K562 (cell line): ENCODE results near the gene LPCAT1. TPM values are rescaled to one million over a fixed set of nuclear protein-coding genes. Genes with fewer than 3 reads are reported as not detected.

ENCODE experiments used
- ATAC-seq: fragments of 200-7000 bp; cut with Tn5 transposase; 3 replicates; pipeline ENCODE4 v1.9.1; 2020; ENCODE audit warnings: moderate library complexity
- BruUV-seq: library from RNA; stranded (reverse); fragments of 400-500 nt; replicated peaks from 2 replicates; lab custom pipeline; 2021; lab: Mats Ljungman, UMichigan
- CTCF ChIA-PET: fragments of 300-600 bp; formaldehyde crosslinking; extraction: SDS; loops from one replicate; lab custom pipeline; 2021; ENCODE audit warnings: low intra/inter-chr PET ratio; lab: Yijun Ruan, JAX
- POLR2A ChIA-PET: fragments of 300-600, 350-650 bp; sonication (Branson Sonifier 250); formaldehyde crosslinking; extraction: SDS; loops from one replicate; lab custom pipeline; 2021; ENCODE audit warnings: antibody characterized with exemption, inconsistent platforms; lab: Yijun Ruan, JAX
- DNase-seq, 4 experiments: peaks; one replicate each; pipeline versions ENCODE4 v3.0.0 to v3.0.0-alpha.2; 2011 to 2018; ENCODE audit warnings: low spot score in 3 of 4, mixed read lengths in 3 of 4; ENCODE audit errors: extremely low read depth in 1 of 4
- FAIRE-seq: peaks from 2 replicates; lab custom pipeline; 2011; peaks lifted over from hg19 to GRCh38; lab: Jason Lieb, UNC
- H2AFZ ChIP-seq: 2 replicates; pipeline ENCODE4 v1.6.0; 2011; ENCODE audit warnings: low read depth, low read length, control low read depth, inconsistent platforms
- H3K27ac ChIP-seq: fragments of 200-600 bp; 3 replicates; pipeline ENCODE4 v1.8.0; 2011; ENCODE audit warnings: low read depth, mild to moderate bottlenecking, control low read depth, inconsistent platforms, low read length, moderate library complexity, mixed read lengths; ENCODE audit errors: extremely low read depth
- H3K27me3 ChIP-seq, 2 experiments: fragments of 300-600 bp in 1 of 2; 2 replicates in 1 of 2; 3 replicates in 1 of 2; pipeline versions ENCODE4 v1.6.0 to v1.8.0; 2011; ENCODE audit warnings: inconsistent platforms in 2 of 2, low read length in 2 of 2, mild to moderate bottlenecking in 1 of 2, mixed read lengths in 1 of 2, moderate library complexity in 1 of 2; ENCODE audit not compliant: control insufficient read depth in 2 of 2, insufficient read depth in 2 of 2
- H3K36me3 ChIP-seq: fragments of 300-600 bp; 3 replicates; pipeline ENCODE4 v1.8.0; 2011; ENCODE audit warnings: mild to moderate bottlenecking, low read length, inconsistent platforms; ENCODE audit not compliant: control insufficient read depth, insufficient read depth
- H3K4me1 ChIP-seq, 2 experiments: fragments of 200-600 bp in 1 of 2; replicated peaks in 1 of 2; 2 replicates in 1 of 2; 3 replicates in 1 of 2; pipeline versions ENCODE4 v1.5.1 to v1.8.0; 2011; ENCODE audit warnings: inconsistent platforms in 2 of 2, low read length in 2 of 2, mild to moderate bottlenecking in 1 of 2, mixed read lengths in 1 of 2, moderate library complexity in 1 of 2; ENCODE audit not compliant: control insufficient read depth in 2 of 2, insufficient read depth in 2 of 2
- H3K4me2 ChIP-seq: 2 replicates; pipeline ENCODE4 v1.6.1; 2011; ENCODE audit warnings: low read length, control low read depth, inconsistent platforms, mixed read lengths; ENCODE audit not compliant: insufficient read depth
- H3K4me3 ChIP-seq: fragments of 200-600 bp; sonication (generic), shearing (Covaris generic); 2 replicates; pipeline ENCODE4 v1.5.1; 2016; ENCODE audit warnings: control low read depth, inconsistent platforms
- H3K79me2 ChIP-seq: fragments of 200-600 bp; 3 replicates; pipeline ENCODE4 v1.8.0; 2011; ENCODE audit warnings: low read length, inconsistent platforms; ENCODE audit not compliant: control insufficient read depth, insufficient read depth
- H3K9ac ChIP-seq, 2 experiments: 2 replicates each; pipeline versions ENCODE4 v1.6.0 to v1.6.1; 2011; ENCODE audit warnings: low read depth in 2 of 2, low read length in 2 of 2, control low read depth in 1 of 2, inconsistent platforms in 1 of 2, mild to moderate bottlenecking in 1 of 2, mixed read lengths in 1 of 2; ENCODE audit not compliant: insufficient read depth in 1 of 2
- H3K9me1 ChIP-seq: one replicate; pipeline ENCODE4 v1.6.0; 2011; ENCODE audit warnings: inconsistent platforms, mild to moderate bottlenecking, low read length, moderate library complexity; ENCODE audit not compliant: control insufficient read depth, insufficient read depth
- H3K9me3 ChIP-seq: replicated peaks from 2 replicates; pipeline ENCODE4 v1.5.1; 2011; ENCODE audit warnings: low read depth, low read length, inconsistent platforms; ENCODE audit not compliant: control insufficient read depth, insufficient read depth
- H4K20me1 ChIP-seq: replicated peaks from 2 replicates; pipeline ENCODE4 v1.6.1; 2011; ENCODE audit warnings: low read length, inconsistent platforms, mixed read lengths; ENCODE audit not compliant: control insufficient read depth, insufficient read depth
- BACH1 ChIP-seq: fragments of 200-800 bp; sonication (Bioruptor generic); IDR thresholded peaks from 2 replicates; pipeline ENCODE4 v1.6.1; 2016; ENCODE audit warnings: missing genetic modification characterization, missing compliant biosample characterization
- DPF2 ChIP-seq: fragments of 450-650 bp; IDR thresholded peaks from 2 replicates; pipeline ENCODE4 v1.6.1; 2016
- FIP1L1 ChIP-seq: fragments of 200-400 bp; formaldehyde crosslinking; IDR thresholded peaks from 2 replicates; pipeline ENCODE4 v1.6.1; 2018; ENCODE audit warnings: mild to moderate bottlenecking, low read depth, low read length; ENCODE audit not compliant: poor library complexity, severe bottlenecking
- FOXK2 ChIP-seq, 2 experiments: fragments of 450-650 bp; IDR thresholded peaks in 1 of 2; conservative IDR thresholded peaks in 1 of 2; 2 replicates each; pipeline ENCODE4 v1.6.1; 2016; ENCODE audit warnings: low read depth in 2 of 2, mild to moderate bottlenecking in 1 of 2
- GMEB1 ChIP-seq: fragments of 250-450 bp; sonication (Bioruptor Pico); IDR thresholded peaks from 2 replicates; pipeline ENCODE4 v1.4.0; 2020; ENCODE audit warnings: mild to moderate bottlenecking
- HEY1 ChIP-seq: fragments of 250-450 bp; sonication (Bioruptor Pico); IDR thresholded peaks from 2 replicates; pipeline ENCODE4 v1.5.0; 2020; ENCODE audit warnings: mild to moderate bottlenecking, moderate library complexity, borderline replicate concordance
- HMG20A ChIP-seq: fragments of 450-650 bp; formaldehyde crosslinking; conservative IDR thresholded peaks from 2 replicates; pipeline ENCODE4 v1.4.0; 2020; ENCODE audit warnings: mild to moderate bottlenecking, mixed read lengths
- LCOR ChIP-seq: sonication (generic); formaldehyde crosslinking; IDR thresholded peaks from 2 replicates; pipeline ENCODE4 v1.8.0; 2022; ENCODE audit warnings: mild to moderate bottlenecking, missing genetic modification reagents
- MCM2 ChIP-seq: fragments of 450-650 bp; IDR thresholded peaks from 2 replicates; pipeline ENCODE4 v1.6.1; 2017; ENCODE audit warnings: low read depth, mild to moderate bottlenecking
- NR2F6 ChIP-seq: fragments of 450-650 bp; formaldehyde crosslinking; IDR thresholded peaks from 2 replicates; pipeline ENCODE4 v1.4.0; 2020; ENCODE audit warnings: mild to moderate bottlenecking
- RAD21 ChIP-seq, 2 experiments: fragments of 250-450 bp in 1 of 2; fragments of 450-650 bp in 1 of 2; sonication (Bioruptor Pico) in 1 of 2; formaldehyde crosslinking in 1 of 2; IDR thresholded peaks in 1 of 2; conservative IDR thresholded peaks in 1 of 2; 2 replicates each; pipeline versions ENCODE4 v1.4.0 to v1.8.0; 2020 to 2022; ENCODE audit warnings: mild to moderate bottlenecking in 2 of 2, moderate library complexity in 1 of 2
- RBM14 ChIP-seq: fragments of 200-400 bp; formaldehyde crosslinking; IDR thresholded peaks from 2 replicates; pipeline ENCODE4 v1.6.1; 2018; ENCODE audit warnings: low read depth, mild to moderate bottlenecking, low read length, moderate library complexity, borderline replicate concordance; ENCODE audit not compliant: insufficient read depth
- SAFB ChIP-seq: fragments of 200-400 bp; formaldehyde crosslinking; IDR thresholded peaks from 2 replicates; pipeline ENCODE4 v1.6.1; 2017; ENCODE audit warnings: low read depth, low read length, borderline replicate concordance
- SMAD2 ChIP-seq: fragments of 150-350 bp; IDR thresholded peaks from 2 replicates; pipeline ENCODE4 v1.6.1; 2014; ENCODE audit warnings: low read depth, mild to moderate bottlenecking, low read length
- TAF9B ChIP-seq: fragments of 450-650 bp; IDR thresholded peaks from 2 replicates; pipeline ENCODE4 v1.6.1; 2018; ENCODE audit warnings: mild to moderate bottlenecking; ENCODE audit not compliant: partially characterized antibody
- TAL1 ChIP-seq: fragments of 450-650 bp; IDR thresholded peaks from 2 replicates; pipeline ENCODE4 v1.6.1; 2016; ENCODE audit warnings: mild to moderate bottlenecking
- ZC3H11A ChIP-seq: IDR thresholded peaks from 2 replicates; pipeline ENCODE4 v1.6.1; 2012; ENCODE audit warnings: low read depth, low read length, improper control_type of control experiment
- ZNF586 ChIP-seq: fragments of 450-650 bp; formaldehyde crosslinking; conservative IDR thresholded peaks from 2 replicates; pipeline ENCODE4 v1.4.0; 2020; ENCODE audit warnings: mild to moderate bottlenecking, moderate library complexity
- whole genome bisulfite sequencing: fragments of 100-300 bp; shearing (Covaris generic); methylation state at CpG from one replicate; pipeline ENCODE4 v1.1.6; 2016; ENCODE audit warnings: low coverage, mixed read lengths; ENCODE audit not compliant: insufficient coverage; ENCODE audit errors: missing lambda C conversion rate; 5-methylcytosine and 5-hydroxymethylcytosine counted together
- in situ Hi-C: fragments of 300-500 bp; cut with MboI; formaldehyde crosslinking; loops from 4 replicates; pipeline ENCODE4 v1.15.0; 2018; ENCODE audit warnings: inconsistent platforms, mixed read lengths
- intact Hi-C: fragments of 100-400 bp; cut with micrococcal nuclease; formaldehyde crosslinking; loops from 2 replicates; pipeline ENCODE4 v1.14.2; 2022
- polyA plus RNA-seq, 8 experiments: library from polyadenylated mRNA; depleted of rRNA in 4 of 8; stranded (reverse) in 5 of 8; unstranded in 3 of 8; fragments of >200 nt; fragmentation: Nextera tagmentation in 2 of 8; fragmentation: Illumina TruSeq in 1 of 8; extraction: Ambion mirVana in 2 of 8; extraction: Trizol in 1 of 8; gene quantifications; 2 replicates each; pipeline versions ENCODE4 v1.2.1 to v1.2.3, GENCODE V29; 2011 to 2014; ENCODE audit warnings: inconsistent platforms in 1 of 8, missing spikeins in 1 of 8
- total RNA-seq, 7 experiments: library from RNA; depleted of rRNA in 6 of 7; stranded (reverse); fragments of >200 nt in 6 of 7; fragmentation: Illumina TruSeq in 2 of 7; extraction: Trizol in 2 of 7; gene quantifications; 2 replicates each; pipeline versions ENCODE4 v1.2.1 to v1.2.3, GENCODE V29; 2011 to 2021; ENCODE audit warnings: low replicate concordance in 1 of 7
- TF ChIP-seq, protein P1 (sequence below): fragments of 250-450 bp; sonication (Bioruptor Pico); IDR thresholded peaks from 2 replicates; pipeline ENCODE4 v1.8.0; 2021; ENCODE audit warnings: moderate library complexity, mild to moderate bottlenecking, inconsistent platforms

Gene LPCAT1
- total and polyA plus RNA-seq, 9 of the 15 experiments (the other 6 are each of a cell fraction or from before 2014, with no cell fraction given): 0.14 to 18.4 (median 13.9) TPM

DNA sequence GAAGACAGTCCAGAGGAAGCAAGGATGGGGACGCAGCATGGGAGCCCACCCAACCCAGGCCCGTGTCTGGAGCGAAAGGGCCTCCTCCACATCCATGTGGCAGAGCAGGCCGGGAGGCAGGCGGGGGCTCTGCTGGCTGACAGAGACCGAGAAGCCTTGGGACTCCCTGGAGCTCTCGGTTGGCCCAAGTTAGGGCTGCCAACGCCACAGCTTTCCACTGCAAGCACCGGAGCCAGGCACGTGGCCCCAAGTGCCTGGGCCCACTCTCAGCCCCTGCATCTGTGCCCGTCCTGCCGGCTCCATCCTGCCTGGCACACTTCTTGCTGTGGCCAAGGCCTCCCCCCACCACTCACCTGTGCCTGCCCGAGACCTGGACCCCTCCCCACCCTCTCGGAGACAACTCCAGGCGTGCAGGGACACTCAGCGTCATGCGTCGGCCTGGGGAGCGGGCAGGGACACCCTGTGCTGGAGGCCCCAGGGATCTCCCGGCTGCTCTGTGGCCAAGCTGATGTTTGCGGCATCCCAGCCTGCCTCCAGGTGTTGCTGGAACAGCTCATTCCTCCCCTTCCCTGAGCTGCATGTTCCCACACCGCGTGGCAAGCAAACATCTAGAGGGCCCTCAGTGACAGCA lies 110.0 kb downstream of the LPCAT1 start:
- POLR2A ChIA-PET: interaction anchor here (0.8 kb wide), 1 partner anchor 71 kb away, joined by 3 read pairs; no protein-coding TSS in a partner anchor
- no peak for DNase-seq
- no TSS peak for BruUV-seq
- peaks cover 0 to 19% of the 10 kb centered on the region in 2 experiments; a peak in 1 of 5 replicates for H3K4me1 ChIP-seq
- TF ChIP-seq HEY1 (no peak), BACH1 (tag) (no peak), GMEB1 (CRISPR knock-in tag) (no peak), ZC3H11A (no peak), RBM14 (no peak), DPF2 (no peak), HMG20A (CRISPR knock-in tag) (no peak), MCM2 (no peak), TAF9B (no peak), LCOR (CRISPR knock-in tag) (no peak), ZNF586 (no peak), FIP1L1 (no peak), NR2F6 (CRISPR knock-in tag) (no peak), FOXK2 (conservative IDR thresholded peaks at IDR 0.05 in 1 of 2, IDR thresholded peaks at IDR 0.05 in 1 of 2; ENCODE audit: low read depth in 2 of 2) (no peak), TAL1 (no peak), SMAD2 (no peak), SAFB (no peak), RAD21 (CRISPR knock-in tag; conservative IDR thresholded peaks at IDR 0.05 in 1 of 2, IDR thresholded peaks at IDR 0.05 in 1 of 2) (no peak)
- TF ChIP-seq, protein P1, sequence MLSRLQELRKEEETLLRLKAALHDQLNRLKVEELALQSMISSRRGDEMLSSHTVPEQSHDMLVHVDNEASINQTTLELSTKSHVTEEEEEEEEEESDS: no peak
- TF ChIP-seq, all 486 proteins: peak for 0
- Histone ChIP-seq H3K36me3 (no peaks in the 10 kb centered on the region), H3K27me3 (peaks cover 35 to 80% of the 10 kb centered on the region in 2 experiments), H3K9me1 (peaks cover 5% of the 10 kb centered on the region), H3K4me2 (no peak overlapping the region), H3K9me3 (no peaks in the 10 kb centered on the region), H4K20me1 (peaks cover 33% of the 10 kb centered on the region), H3K4me3 (no peak overlapping the region), H3K27ac (no peak overlapping the region), H3K79me2 (no peaks in the 10 kb centered on the region), H3K9ac (no peak overlapping the region), H2AFZ (no peak overlapping the region)
- FAIRE-seq (no peak), ATAC-seq (no peak)
- intact Hi-C loops: no loop called here
- in situ Hi-C loops: no loop called here
- WGBS: 3% methylated on average over 23 of the region's 23 CpGs
- CTCF ChIA-PET: no interaction called here
